DND-41 (cell line): ENCODE results near the gene SURF2.
"Not testable (repeated sequence)": the region's sequence is repeated elsewhere in the genome, so short reads cannot be mapped to it uniquely, and the experiment has no call there.

Experiments
- ATAC-seq: fragments of 200-7000 bp; cut with Tn5 transposase; 3 replicates; pipeline ENCODE4 v1.9.1; 2021; ENCODE audit warnings: low read depth; ENCODE audit not compliant: insufficient read depth
- DNase-seq: peaks from one replicate; pipeline ENCODE4 v3.0.0-alpha.2; 2020
- H2AFZ ChIP-seq: 2 replicates; pipeline ENCODE4 v1.6.0; 2012; ENCODE audit warnings: low read depth, low read length
- H3K27ac ChIP-seq: 2 replicates; pipeline ENCODE4 v1.5.1; 2012; ENCODE audit warnings: low read length, inconsistent platforms
- H3K27me3 ChIP-seq: fragments of 200-600 bp; sonication (generic); 2 replicates; pipeline ENCODE4 v1.6.0; 2012; ENCODE audit warnings: low read length, mild to moderate bottlenecking, inconsistent platforms; ENCODE audit not compliant: insufficient read depth, poor library complexity
- H3K36me3 ChIP-seq: 2 replicates; pipeline ENCODE4 v1.5.1; 2012; ENCODE audit warnings: low read length, inconsistent platforms; ENCODE audit not compliant: insufficient read depth
- H3K4me1 ChIP-seq: 2 replicates; pipeline ENCODE4 v1.5.1; 2012; ENCODE audit warnings: mild to moderate bottlenecking, low read length; ENCODE audit not compliant: insufficient read depth
- H3K4me2 ChIP-seq: 2 replicates; pipeline ENCODE4 v1.6.0; 2012; ENCODE audit warnings: mild to moderate bottlenecking, moderate library complexity, low read length, inconsistent platforms; ENCODE audit not compliant: insufficient read depth
- H3K4me3 ChIP-seq, 2 experiments: fragments of 200-600 bp in 1 of 2; shearing (Covaris generic) in 1 of 2; 2 replicates each; pipeline ENCODE4 v1.5.1; 2012 to 2016; ENCODE audit warnings: inconsistent platforms in 2 of 2, low read length in 2 of 2, mild to moderate bottlenecking in 2 of 2, low read depth in 1 of 2, moderate library complexity in 1 of 2
- H3K79me2 ChIP-seq: 2 replicates; pipeline ENCODE4 v1.6.0; 2012; ENCODE audit warnings: low read length, inconsistent platforms; ENCODE audit not compliant: insufficient read depth
- H3K9ac ChIP-seq: 2 replicates; pipeline ENCODE4 v1.6.0; 2012; ENCODE audit warnings: low read depth, mild to moderate bottlenecking, inconsistent platforms, low read length, moderate library complexity
- H3K9me3 ChIP-seq: 2 replicates; pipeline ENCODE4 v1.5.1; 2012; ENCODE audit warnings: low read length, moderate library complexity, mild to moderate bottlenecking, inconsistent platforms; ENCODE audit not compliant: insufficient read depth, severe bottlenecking
- H4K20me1 ChIP-seq: 2 replicates; pipeline ENCODE4 v1.6.0; 2012; ENCODE audit warnings: low read length; ENCODE audit not compliant: insufficient read depth
- CTCF ChIP-seq: IDR thresholded peaks from 2 replicates; pipeline ENCODE4 v1.5.1; 2012; ENCODE audit warnings: borderline replicate concordance, low read length, moderate library complexity, mild to moderate bottlenecking; ENCODE audit not compliant: poor library complexity, severe bottlenecking; ENCODE audit errors: extremely low read depth
- EZH2 ChIP-seq: IDR thresholded peaks from 3 replicates; pipeline ENCODE4 v1.6.1; 2012; ENCODE audit warnings: borderline replicate concordance, low read depth, mild to moderate bottlenecking, moderate library complexity, low read length, inconsistent platforms; ENCODE audit not compliant: severe bottlenecking

The SURF2 gene

GRCh38 chr9:133315997-133316396 is 40.4 kb upstream of the SURF2 start:
- ATAC-seq (no peak), DNase-seq (no peak)
- no peak overlapping the region for H3K9ac ChIP-seq
- H3K27me3 ChIP-seq: no peaks in the 10 kb centered on the region
- no peak overlapping the region for H2AFZ ChIP-seq
- H4K20me1 ChIP-seq: no peaks in the 10 kb centered on the region
- H3K4me1 ChIP-seq: no peaks in the 10 kb centered on the region
- no peaks in the 10 kb centered on the region for H3K36me3 ChIP-seq
- no peaks in the 10 kb centered on the region for H3K79me2 ChIP-seq
- no peak overlapping the region for H3K4me2 ChIP-seq
- H3K27ac ChIP-seq: no peak overlapping the region
- TF ChIP-seq EZH2 (no peak), CTCF (no peak)
- no peak overlapping the region for H3K4me3 ChIP-seq
- no peaks in the 10 kb centered on the region for H3K9me3 ChIP-seq

DNA sequence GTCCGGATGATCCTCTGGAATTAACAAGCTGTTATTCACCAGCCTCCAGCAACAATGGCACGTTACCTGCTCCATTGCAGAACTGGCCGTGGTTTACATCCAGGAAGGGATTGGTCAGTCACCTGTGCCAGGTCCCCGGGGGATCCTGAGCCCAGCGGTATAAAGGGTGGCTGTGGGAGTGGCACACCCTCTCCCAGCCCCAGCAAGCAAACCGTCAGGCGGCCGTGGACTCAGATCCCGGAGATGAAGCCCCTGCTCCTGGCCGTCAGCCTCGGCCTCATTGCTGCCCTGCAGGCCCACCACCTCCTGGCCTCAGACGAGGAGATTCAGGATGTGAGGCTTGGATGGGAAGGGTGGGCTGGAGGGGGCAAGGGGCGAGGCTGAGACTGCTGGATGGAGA is 38.8 kb upstream of the SURF2 start:
- not testable (repeated sequence) for DNase-seq, H3K4me1 ChIP-seq, H3K36me3 ChIP-seq, H3K9me3 ChIP-seq, H4K20me1 ChIP-seq, H3K9ac ChIP-seq, H3K4me2 ChIP-seq, H2AFZ ChIP-seq, H3K27me3 ChIP-seq, ATAC-seq, H3K79me2 ChIP-seq, H3K27ac ChIP-seq, H3K4me3 ChIP-seq

DNA sequence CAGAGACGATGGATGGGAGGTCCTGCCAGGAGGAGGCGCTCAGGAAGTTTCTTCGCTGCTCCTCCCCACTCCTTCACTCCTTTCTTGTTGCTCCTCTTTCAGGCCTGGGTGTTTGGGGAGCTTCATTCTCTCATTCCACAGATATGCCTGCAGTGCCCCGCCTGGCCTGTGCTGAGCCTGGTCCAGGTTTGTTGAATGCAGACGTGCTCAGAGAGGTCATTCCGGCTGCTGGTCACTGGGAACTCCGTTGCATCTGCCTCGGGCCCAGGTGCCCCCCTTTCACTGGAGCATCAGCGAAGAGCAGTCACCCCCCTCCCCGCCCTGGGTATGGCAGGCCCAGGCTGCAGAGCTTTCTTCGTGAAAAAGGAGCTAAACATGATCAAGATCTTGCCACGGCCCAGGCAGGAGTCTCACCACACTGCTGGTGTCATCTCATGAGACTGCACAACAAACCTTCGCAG is 35.9 kb upstream of the SURF2 start:
- Histone ChIP-seq H2AFZ (no peak overlapping the region), H3K36me3 (no peaks in the 10 kb centered on the region), H3K27ac (no peak overlapping the region), H3K79me2 (no peaks in the 10 kb centered on the region), H3K4me2 (no peak overlapping the region), H3K4me3 (no peak overlapping the region), H3K9me3 (no peaks in the 10 kb centered on the region), H3K9ac (no peak overlapping the region), H3K27me3 (no peaks in the 10 kb centered on the region), H3K4me1 (no peaks in the 10 kb centered on the region), H4K20me1 (no peaks in the 10 kb centered on the region)
- TF ChIP-seq EZH2: no peak
- no peak for TF ChIP-seq CTCF
- ATAC-seq: no peak
- no peak for DNase-seq

DNA sequence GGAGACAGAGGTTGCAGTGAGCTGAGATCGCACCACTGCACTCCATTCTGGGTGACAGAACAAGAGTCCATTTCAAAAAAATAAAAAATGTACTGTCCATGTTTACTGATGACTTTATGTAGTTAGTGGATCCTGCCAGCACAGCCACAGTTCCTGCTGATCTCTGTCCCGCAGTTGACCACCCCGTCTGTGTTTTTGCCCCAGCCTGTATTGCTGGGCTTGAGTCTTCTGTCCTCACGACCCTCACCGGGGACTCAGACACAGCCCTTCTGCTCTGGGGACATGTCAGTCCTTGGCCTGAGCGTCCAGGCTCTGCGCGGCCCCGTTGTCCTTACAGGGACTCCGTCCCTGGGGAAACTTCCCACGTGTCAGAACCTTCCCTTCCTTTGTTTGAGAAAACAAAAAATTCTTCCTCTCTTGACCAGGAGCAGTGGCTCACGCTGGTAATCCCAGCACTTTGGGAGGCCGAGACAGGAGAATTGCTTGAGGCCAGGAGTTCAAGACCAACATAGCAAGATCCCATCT is 34.9 kb upstream of the SURF2 start:
- Histone ChIP-seq H3K27me3 (no peaks in the 10 kb centered on the region), H3K36me3 (no peaks in the 10 kb centered on the region), H3K9ac (no peak overlapping the region), H2AFZ (no peak overlapping the region), H3K4me2 (no peak overlapping the region), H3K4me1 (no peaks in the 10 kb centered on the region), H4K20me1 (no peaks in the 10 kb centered on the region), H3K9me3 (no peaks in the 10 kb centered on the region), H3K27ac (no peak overlapping the region), H3K79me2 (no peaks in the 10 kb centered on the region), H3K4me3 (no peak overlapping the region)
- TF ChIP-seq CTCF: no peak
- TF ChIP-seq EZH2: no peak
- ATAC-seq (no peak), DNase-seq (no peak)
